Measurements from ENCODE around the gene LCE7A.

LCE7A gene

GRCh38 chr1:152870831-152871730 is 11.3 kb downstream of the LCE7A start:
- Histone ChIP-seq H3K4me3 (ENCODE audit: low read depth, low read length) (no peak overlapping the region), H4K12ac (ENCODE audit: low read depth, low read length) (no peak overlapping the region), H2AFZ (ENCODE audit: insufficient read depth, low read length, poor library complexity) (no peak overlapping the region), H3K27ac (ENCODE audit: low read depth, low read length) (no peak overlapping the region), H4K91ac (ENCODE audit: low read depth, low read length) (no peak overlapping the region), H2BK120ac (ENCODE audit: insufficient read depth, low read length, poor library complexity) (no peak overlapping the region), H2AK5ac (ENCODE audit: low read length) (no peak overlapping the region), H2BK12ac (ENCODE audit: low read length) (no peak overlapping the region), H3K36me3 (ENCODE audit: control insufficient read depth in 1 of 2, insufficient read depth in 2 of 2, low read length in 2 of 2) (no peaks in the 10 kb centered on the region), H3K9me3 (ENCODE audit: insufficient read depth, low read depth, low read length) (peaks cover 2% of the 10 kb centered on the region), H2BK5ac (ENCODE audit: low read depth, low read length, poor library complexity) (no peak overlapping the region), H3K18ac (ENCODE audit: low read length) (no peak overlapping the region), H3K79me1 (ENCODE audit: low read length) (no peaks in the 10 kb centered on the region), H3K27me3 (ENCODE audit: insufficient read depth, low read length) (no peaks in the 10 kb centered on the region), H3K23ac (ENCODE audit: low read length) (no peak overlapping the region), H3K9ac (ENCODE audit: low read length) (no peak overlapping the region), H4K8ac (ENCODE audit: low read depth, low read length) (no peak overlapping the region), H3K4ac (ENCODE audit: low read depth, low read length) (no peak overlapping the region), H3K14ac (ENCODE audit: low read length) (no peak overlapping the region), H3K4me1 (ENCODE audit: control insufficient read depth in 1 of 2, insufficient read depth in 2 of 2, low read length in 2 of 2) (no peaks in the 10 kb centered on the region), H3K79me2 (ENCODE audit: control insufficient read depth, insufficient read depth, low read length, poor library complexity) (no peaks in the 10 kb centered on the region), H3K4me2 (ENCODE audit: low read length) (no peak overlapping the region)
- peak; percentile 41 to 71 for DNase-seq
- WGBS (ENCODE audit: extremely low coverage, insufficient coverage, insufficient read length): no CpG with 5 or more reads among the region's 17 CpGs

- Histone ChIP-seq H3K4me3 (ENCODE audit: low read depth, low read length) (no peak overlapping the region), H2BK12ac (ENCODE audit: low read length) (no peak overlapping the region), H2BK5ac (ENCODE audit: low read depth, low read length, poor library complexity) (no peak overlapping the region), H3K27ac (ENCODE audit: low read depth, low read length) (no peak overlapping the region), H3K27me3 (ENCODE audit: insufficient read depth, low read length) (no peaks in the 10 kb centered on the region), H4K8ac (ENCODE audit: low read depth, low read length) (no peak overlapping the region), H3K14ac (ENCODE audit: low read length) (no peak overlapping the region), H3K4ac (ENCODE audit: low read depth, low read length) (no peak overlapping the region), H3K9me3 (ENCODE audit: insufficient read depth, low read depth, low read length) (peaks cover 2% of the 10 kb centered on the region), H3K4me2 (ENCODE audit: low read length) (no peak overlapping the region), H4K12ac (ENCODE audit: low read depth, low read length) (no peak overlapping the region), H3K36me3 (ENCODE audit: control insufficient read depth in 1 of 2, insufficient read depth in 2 of 2, low read length in 2 of 2) (no peaks in the 10 kb centered on the region), H3K9ac (ENCODE audit: low read length) (no peak overlapping the region), H3K18ac (ENCODE audit: low read length) (no peak overlapping the region), H2AFZ (ENCODE audit: insufficient read depth, low read length, poor library complexity) (no peak overlapping the region), H3K23ac (ENCODE audit: low read length) (no peak overlapping the region), H3K79me2 (ENCODE audit: control insufficient read depth, insufficient read depth, low read length, poor library complexity) (no peaks in the 10 kb centered on the region), H2BK120ac (ENCODE audit: insufficient read depth, low read length, poor library complexity) (no peak overlapping the region), H4K91ac (ENCODE audit: low read depth, low read length) (no peak overlapping the region), H3K4me1 (ENCODE audit: control insufficient read depth in 1 of 2, insufficient read depth in 2 of 2, low read length in 2 of 2) (no peaks in the 10 kb centered on the region), H3K79me1 (ENCODE audit: low read length) (no peaks in the 10 kb centered on the region), H2AK5ac (ENCODE audit: low read length) (no peak overlapping the region)
- no CpG with 5 or more reads among the region's 6 CpGs for WGBS (ENCODE audit: extremely low coverage, insufficient coverage, insufficient read length)
- DNase-seq: no peak
These were observed 11.9 kb downstream of the LCE7A start for GRCh38 chr1:152871731-152872126.

- no peaks in the 10 kb centered on the region for H3K36me3 ChIP-seq (ENCODE audit: control insufficient read depth in 1 of 2, insufficient read depth in 2 of 2, low read length in 2 of 2)
- no peak for DNase-seq
- no peak overlapping the region for H3K4me2 ChIP-seq (ENCODE audit: low read length)
- no peaks in the 10 kb centered on the region for H3K9me3 ChIP-seq (ENCODE audit: insufficient read depth, low read depth, low read length)
- no peak overlapping the region for H3K4me3 ChIP-seq (ENCODE audit: low read depth, low read length)
- no peak overlapping the region for H2BK12ac ChIP-seq (ENCODE audit: low read length)
- no peaks in the 10 kb centered on the region for H3K27me3 ChIP-seq (ENCODE audit: insufficient read depth, low read length)
- H3K27ac ChIP-seq (ENCODE audit: low read depth, low read length): no peak overlapping the region
- H2AFZ ChIP-seq (ENCODE audit: insufficient read depth, low read length, poor library complexity): no peak overlapping the region
- H4K91ac ChIP-seq (ENCODE audit: low read depth, low read length): no peak overlapping the region
- H2BK5ac ChIP-seq (ENCODE audit: low read depth, low read length, poor library complexity): no peak overlapping the region
- H3K4ac ChIP-seq (ENCODE audit: low read depth, low read length): no peak overlapping the region
- no peak overlapping the region for H4K8ac ChIP-seq (ENCODE audit: low read depth, low read length)
- H3K79me2 ChIP-seq (ENCODE audit: control insufficient read depth, insufficient read depth, low read length, poor library complexity): no peaks in the 10 kb centered on the region
- H2BK120ac ChIP-seq (ENCODE audit: insufficient read depth, low read length, poor library complexity): no peak overlapping the region
- no peak overlapping the region for H3K23ac ChIP-seq (ENCODE audit: low read length)
- no peaks in the 10 kb centered on the region for H3K79me1 ChIP-seq (ENCODE audit: low read length)
- no peak overlapping the region for H3K9ac ChIP-seq (ENCODE audit: low read length)
- H2AK5ac ChIP-seq (ENCODE audit: low read length): no peak overlapping the region
- no peaks in the 10 kb centered on the region for H3K4me1 ChIP-seq (ENCODE audit: control insufficient read depth in 1 of 2, insufficient read depth in 2 of 2, low read length in 2 of 2)
- no peak overlapping the region for H4K12ac ChIP-seq (ENCODE audit: low read depth, low read length)
- no peak overlapping the region for H3K18ac ChIP-seq (ENCODE audit: low read length)
- no peak overlapping the region for H3K14ac ChIP-seq (ENCODE audit: low read length)
These were observed 13.7 kb downstream of the LCE7A start for GRCh38 chr1:152873495-152873894.

GRCh38 chr1:152876827-152877226 is 17.0 kb downstream of the LCE7A start:
- Histone ChIP-seq H3K4me1 (ENCODE audit: control insufficient read depth in 1 of 2, insufficient read depth in 2 of 2, low read length in 2 of 2) (no peaks in the 10 kb centered on the region), H4K12ac (ENCODE audit: low read depth, low read length) (no peak overlapping the region), H3K27ac (ENCODE audit: low read depth, low read length) (no peak overlapping the region), H3K9ac (ENCODE audit: low read length) (no peak overlapping the region), H2BK5ac (ENCODE audit: low read depth, low read length, poor library complexity) (no peak overlapping the region), H3K18ac (ENCODE audit: low read length) (no peak overlapping the region), H3K4me3 (ENCODE audit: low read depth, low read length) (no peak overlapping the region), H3K4ac (ENCODE audit: low read depth, low read length) (no peak overlapping the region), H4K91ac (ENCODE audit: low read depth, low read length) (no peak overlapping the region), H3K79me1 (ENCODE audit: low read length) (no peaks in the 10 kb centered on the region), H2BK12ac (ENCODE audit: low read length) (no peak overlapping the region), H3K9me3 (ENCODE audit: insufficient read depth, low read depth, low read length) (peaks cover 5% of the 10 kb centered on the region), H3K23ac (ENCODE audit: low read length) (no peak overlapping the region), H2BK120ac (ENCODE audit: insufficient read depth, low read length, poor library complexity) (no peak overlapping the region), H2AFZ (ENCODE audit: insufficient read depth, low read length, poor library complexity) (no peak overlapping the region), H3K27me3 (ENCODE audit: insufficient read depth, low read length) (no peaks in the 10 kb centered on the region), H4K8ac (ENCODE audit: low read depth, low read length) (no peak overlapping the region), H3K14ac (ENCODE audit: low read length) (no peak overlapping the region), H2AK5ac (ENCODE audit: low read length) (no peak overlapping the region), H3K4me2 (ENCODE audit: low read length) (no peak overlapping the region), H3K36me3 (ENCODE audit: control insufficient read depth in 1 of 2, insufficient read depth in 2 of 2, low read length in 2 of 2) (no peaks in the 10 kb centered on the region), H3K79me2 (ENCODE audit: control insufficient read depth, insufficient read depth, low read length, poor library complexity) (no peaks in the 10 kb centered on the region)
- DNase-seq: no peak
- no CpG with 5 or more reads among the region's 1 CpG for WGBS (ENCODE audit: extremely low coverage, insufficient coverage, insufficient read length)

Data from trophoblast cell (in vitro differentiated cells and primary cell).